ENCODE data around the gene PIK3R2. TPM values are rescaled to one million over a fixed set of nuclear protein-coding genes. Genes with fewer than 3 reads are reported as not detected.
A peak's percentile ranks its signal among the peaks of the same experiment; 100 is the strongest.

The PIK3R2 gene
- total and polyA plus RNA-seq, 2 of the 4 experiments (the other 2 are of a cell fraction) = 12.2 to 25.1 TPM

- H2AFZ ChIP-seq (replicated peaks; ENCODE audit: low read length, poor library complexity) = peak overlapping the region; percentile 70
- H4K20me1 ChIP-seq (ENCODE audit: insufficient read depth, low read length) = peaks cover 29% of the 10 kb centered on the region
- peak overlapping the region; percentile 10; the same call in 1 of the 2 replicates for H3K4ac ChIP-seq (ENCODE audit: low read depth, low read length)
- peak overlapping the region; percentile 13; the same call in 1 of the 2 replicates for H3K27ac ChIP-seq (ENCODE audit: insufficient read depth, low read length)
- H3K23ac ChIP-seq (ENCODE audit: low read depth, low read length) = 0 out of 2 replicates have a peak overlapping the region, but pooled peaks have one; percentile 14
- peak overlapping the region; percentile 54 for H2AK5ac ChIP-seq (ENCODE audit: low read depth, low read length)
- H4K91ac ChIP-seq (ENCODE audit: insufficient read depth, low read depth, low read length) = no peak overlapping the region
- peak; percentile 83 for DNase-seq
- in situ Hi-C loops (cut with MboI; ENCODE audit: low sequenced_read_pairs) = no loop called here
- POLR2A ChIA-PET (ENCODE audit: unreplicated experiment) = no interaction called here
- peaks cover 11% of the 10 kb centered on the region for H3K9me1 ChIP-seq (ENCODE audit: insufficient read depth, low read length)
- no peak overlapping the region for H3K4me3 ChIP-seq (ENCODE audit: insufficient read depth, low read depth, low read length)
- no peak overlapping the region for H3K14ac ChIP-seq (replicated peaks; ENCODE audit: low read depth, low read length)
- H3K18ac ChIP-seq (ENCODE audit: low read depth, low read length) = no peak overlapping the region
- H3K4me2 ChIP-seq (ENCODE audit: low read depth, low read length) = peak overlapping the region; percentile 10; the same call in 1 of the 2 replicates
- H4K5ac ChIP-seq (ENCODE audit: low read depth, low read length) = no peak overlapping the region; the same call in 1 of the 2 replicates
- no peak overlapping the region; the same call in 1 of the 2 replicates for H2BK120ac ChIP-seq (ENCODE audit: low read depth, low read length)
- peaks cover 21 to 52% of the 10 kb centered on the region in 2 experiments for H3K79me1 ChIP-seq (ENCODE audit: low read depth in 1 of 2, low read length in 2 of 2)
- H4K8ac ChIP-seq (ENCODE audit: low read depth in 2 of 2, low read length in 2 of 2) = peak overlapping the region in 1 of 2 experiments; percentile 65; a peak in 2 of 4 replicates
- H3K56ac ChIP-seq (ENCODE audit: extremely low read depth, insufficient read depth, low read length) = no peak overlapping the region
- no peaks in the 10 kb centered on the region for H3K27me3 ChIP-seq (ENCODE audit: control insufficient read depth, insufficient read depth, low read length)
- TF ChIP-seq CTCF (conservative IDR thresholded peaks at IDR 0.05; ENCODE audit: low read depth, low read length) (no peak), FOS (IDR thresholded peaks at IDR 0.05; ENCODE audit: low read depth, low read length) (no peak), NFE2L2 (IDR thresholded peaks at IDR 0.05; ENCODE audit: low read depth, low read length) (no peak), CEBPB (IDR thresholded peaks at IDR 0.05; ENCODE audit: low read depth, low read length) (no peak), RFX5 (IDR thresholded peaks at IDR 0.05; ENCODE audit: low read depth, low read length) (peak; percentile 81), RCOR1 (IDR thresholded peaks at IDR 0.05; ENCODE audit: insufficient replicate concordance, low read length) (no peak), MAFK (IDR thresholded peaks at IDR 0.05; ENCODE audit: low read depth, low read length) (no peak), MXI1 (IDR thresholded peaks at IDR 0.05; ENCODE audit: borderline replicate concordance, low read depth, low read length) (peak; percentile 62; the same call in 1 of the 2 replicates), MAZ (IDR thresholded peaks at IDR 0.05; ENCODE audit: borderline replicate concordance, low read depth, low read length) (peak; percentile 45; the same call in 1 of the 2 replicates), USF2 (IDR thresholded peaks at IDR 0.05; ENCODE audit: low read depth, low read length) (peak; percentile 90), CHD1 (IDR thresholded peaks at IDR 0.05; ENCODE audit: low read depth, low read length) (no peak), RAD21 (IDR thresholded peaks at IDR 0.05; ENCODE audit: low read length) (no peak)
- no TSS peak for BruUV-seq (replicated peaks)
- peak overlapping the region; percentile 96 for H2AK9ac ChIP-seq (replicated peaks; ENCODE audit: low read depth, low read length, poor library complexity)
- no peaks in the 10 kb centered on the region for H3K9me3 ChIP-seq (ENCODE audit: control insufficient read depth, insufficient read depth, low read length)
- H2BK20ac ChIP-seq (ENCODE audit: low read depth, low read length) = no peak overlapping the region
- dilution Hi-C loops (cut with HindIII; ENCODE audit: low sequenced_read_pairs, unreplicated experiment) = no loop called here
- H2BK15ac ChIP-seq (ENCODE audit: low read depth, low read length) = no peak overlapping the region
- peak overlapping the region; percentile 12; the same call in 1 of the 2 replicates for H3K9ac ChIP-seq (ENCODE audit: low read depth, low read length)
- H3K36me3 ChIP-seq (ENCODE audit: control insufficient read depth, insufficient read depth, low read length) = peaks cover 17% of the 10 kb centered on the region
- peaks cover 20% of the 10 kb centered on the region for H3K4me1 ChIP-seq (ENCODE audit: control insufficient read depth, insufficient read depth, low read length)
- no peak overlapping the region for H2BK5ac ChIP-seq (ENCODE audit: low read depth, low read length, poor library complexity, severe bottlenecking)
- ATAC-seq (ENCODE audit: low read depth) = peak; percentile 1; the same call in 1 of the 2 replicates
- 37% methylated on average over 8 of the region's 22 CpGs; no CpG with 5 or more reads in 1 of the 2 experiments for WGBS, 2 experiments (ENCODE audit: extremely low coverage in 2 of 2, insufficient read length in 1 of 2)
- CTCF ChIA-PET = no interaction called here
- intact Hi-C loops (cut with micrococcal nuclease) = loop anchor here (10.0 kb wide), 1 partner anchor 152 kb away; the partner anchor contains the start of gene ARRDC2
Measured at GRCh38 chr19:18156841-18157464, 4.0 kb downstream of the PIK3R2 start.
